Uterus (tissue), 4 donors: ENCODE results near the gene PTPRD. TPM values are rescaled to one million over a fixed set of nuclear protein-coding genes. Genes with fewer than 3 reads are reported as not detected.

Experiments
- DNase-seq, 2 donors: peaks; one replicate each; pipeline ENCODE4 v3.0.0-alpha.2; 2019 to 2020
- H3K27ac ChIP-seq, 2 donors: fragments of 200-600 bp; sonication (generic); 1 replicate in 1 of 2; 2 replicates in 1 of 2; pipeline ENCODE4 v1.5.1; 2016 to 2018
- H3K27me3 ChIP-seq, 2 donors: fragments of 200-600 bp; sonication (generic); one replicate each; pipeline ENCODE4 v1.5.1; 2018 to 2019; ENCODE audit warnings: control low read depth in 1 of 2
- H3K36me3 ChIP-seq, 2 donors: fragments of 200-600 bp; sonication (generic); one replicate each; pipeline ENCODE4 v1.5.1; 2019; ENCODE audit warnings: control low read depth in 1 of 2
- H3K4me1 ChIP-seq, 2 donors: fragments of 200-600 bp; sonication (generic); one replicate each; pipeline ENCODE4 v1.5.1; 2018 to 2019; ENCODE audit warnings: control low read depth in 1 of 2
- H3K4me3 ChIP-seq, 2 donors: fragments of 200-600 bp; sonication (generic); 1 replicate in 1 of 2; 2 replicates in 1 of 2; pipeline ENCODE4 v1.5.1; 2018 to 2019; ENCODE audit warnings: mild to moderate bottlenecking in 1 of 2
- H3K9me3 ChIP-seq, 2 donors: fragments of 200-600 bp; sonication (generic); one replicate each; pipeline ENCODE4 v1.5.1; 2019; ENCODE audit warnings: control low read depth in 1 of 2
- POLR2A ChIP-seq, 2 donors: fragments of 450-650 bp; IDR thresholded peaks; one replicate each; pipeline ENCODE4 v1.6.1; 2016; ENCODE audit warnings: antibody characterized with exemption in 2 of 2, mild to moderate bottlenecking in 1 of 2, moderate library complexity in 1 of 2
- intact Hi-C: fragments of 100-400 bp; cut with DNase I; formaldehyde crosslinking; loops from one replicate; pipeline ENCODE4 v1.15.1; 2023; ENCODE audit warnings: low total_unique reads
- total RNA-seq, 4 donors: library from RNA; depleted of rRNA in 3 of 4; stranded (reverse); fragments of >200 nt in 3 of 4; gene quantifications; one replicate each; pipeline versions ENCODE4 v1.1.0 to v1.2.4, GENCODE V29; 2014 to 2023
- TF ChIP-seq, protein P1 (sequence below), 4 experiments: fragments of 200-600 bp in 2 of 4; fragments of 450-650 bp in 2 of 4; sonication (generic) in 2 of 4; IDR thresholded peaks; one replicate each; pipeline ENCODE4 v1.5.1; 2016 to 2019; ENCODE audit warnings: antibody characterized with exemption in 4 of 4, mild to moderate bottlenecking in 2 of 4, moderate library complexity in 1 of 4
- donor health status: DM: yes; HTN: yes; CAD: no.

The PTPRD gene
- total RNA-seq, 4 donors from 2014 or later: 1.2 to 136 (median 26.4) TPM

DNA sequence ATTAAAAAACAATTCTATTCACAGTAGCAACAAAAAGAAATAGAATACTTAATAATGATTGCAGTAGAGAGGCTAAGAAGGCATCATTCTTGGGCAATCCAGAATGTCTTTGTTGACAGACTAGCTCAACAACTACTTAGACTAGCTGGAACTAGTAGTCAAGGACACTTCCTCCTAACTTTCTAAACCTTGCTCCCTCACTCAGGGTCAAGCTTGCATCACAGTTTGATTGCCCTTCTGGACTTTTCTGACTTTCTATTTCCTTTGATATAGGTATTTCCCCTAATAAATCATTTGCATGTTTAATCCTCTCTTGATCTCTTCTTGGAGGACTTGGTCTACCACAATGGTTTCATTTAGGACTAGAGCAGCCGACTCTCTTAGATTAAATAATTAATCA is 1107.9 kb downstream of the PTPRD start:
- DNase-seq: no peak
- Histone ChIP-seq H3K27me3 (no peaks in the 10 kb centered on the region), H3K4me3 (no peak overlapping the region), H3K9me3 (no peaks in the 10 kb centered on the region), H3K4me1 (no peaks in the 10 kb centered on the region), H3K36me3 (no peaks in the 10 kb centered on the region), H3K27ac (no peak overlapping the region)
- TF ChIP-seq POLR2A (IDR thresholded peaks at IDR 0.05): no peak
- TF ChIP-seq, protein P1, sequence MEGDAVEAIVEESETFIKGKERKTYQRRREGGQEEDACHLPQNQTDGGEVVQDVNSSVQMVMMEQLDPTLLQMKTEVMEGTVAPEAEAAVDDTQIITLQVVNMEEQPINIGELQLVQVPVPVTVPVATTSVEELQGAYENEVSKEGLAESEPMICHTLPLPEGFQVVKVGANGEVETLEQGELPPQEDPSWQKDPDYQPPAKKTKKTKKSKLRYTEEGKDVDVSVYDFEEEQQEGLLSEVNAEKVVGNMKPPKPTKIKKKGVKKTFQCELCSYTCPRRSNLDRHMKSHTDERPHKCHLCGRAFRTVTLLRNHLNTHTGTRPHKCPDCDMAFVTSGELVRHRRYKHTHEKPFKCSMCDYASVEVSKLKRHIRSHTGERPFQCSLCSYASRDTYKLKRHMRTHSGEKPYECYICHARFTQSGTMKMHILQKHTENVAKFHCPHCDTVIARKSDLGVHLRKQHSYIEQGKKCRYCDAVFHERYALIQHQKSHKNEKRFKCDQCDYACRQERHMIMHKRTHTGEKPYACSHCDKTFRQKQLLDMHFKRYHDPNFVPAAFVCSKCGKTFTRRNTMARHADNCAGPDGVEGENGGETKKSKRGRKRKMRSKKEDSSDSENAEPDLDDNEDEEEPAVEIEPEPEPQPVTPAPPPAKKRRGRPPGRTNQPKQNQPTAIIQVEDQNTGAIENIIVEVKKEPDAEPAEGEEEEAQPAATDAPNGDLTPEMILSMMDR (IDR thresholded peaks at IDR 0.05): no peak
- intact Hi-C loops: no loop called here

DNA sequence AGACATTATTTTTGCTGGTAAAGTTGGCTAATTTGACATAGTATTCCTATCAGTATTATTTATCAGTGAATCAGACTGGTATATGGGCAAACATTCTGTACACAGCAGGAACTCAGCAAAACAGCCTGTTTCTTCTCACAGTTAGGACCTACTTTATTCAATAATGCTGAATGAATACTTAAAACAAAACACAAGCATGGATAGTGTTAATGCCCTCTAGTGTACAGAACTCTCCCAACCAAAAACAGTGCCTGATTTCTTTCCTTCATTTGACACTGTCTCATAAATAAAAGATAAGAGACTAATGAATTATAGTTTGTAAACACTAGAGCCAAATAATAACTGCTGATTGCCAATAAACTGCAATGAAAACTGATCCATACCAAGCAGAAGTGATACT is 1113.3 kb downstream of the PTPRD start:
- intact Hi-C loops: no loop called here
- H3K4me1 ChIP-seq: no peaks in the 10 kb centered on the region
- no peak overlapping the region for H3K4me3 ChIP-seq
- H3K36me3 ChIP-seq: no peaks in the 10 kb centered on the region
- no peaks in the 10 kb centered on the region for H3K9me3 ChIP-seq
- TF ChIP-seq, protein P1 (IDR thresholded peaks at IDR 0.05): no peak
- no peak overlapping the region for H3K27ac ChIP-seq
- H3K27me3 ChIP-seq: no peaks in the 10 kb centered on the region
- no peak for DNase-seq

DNA sequence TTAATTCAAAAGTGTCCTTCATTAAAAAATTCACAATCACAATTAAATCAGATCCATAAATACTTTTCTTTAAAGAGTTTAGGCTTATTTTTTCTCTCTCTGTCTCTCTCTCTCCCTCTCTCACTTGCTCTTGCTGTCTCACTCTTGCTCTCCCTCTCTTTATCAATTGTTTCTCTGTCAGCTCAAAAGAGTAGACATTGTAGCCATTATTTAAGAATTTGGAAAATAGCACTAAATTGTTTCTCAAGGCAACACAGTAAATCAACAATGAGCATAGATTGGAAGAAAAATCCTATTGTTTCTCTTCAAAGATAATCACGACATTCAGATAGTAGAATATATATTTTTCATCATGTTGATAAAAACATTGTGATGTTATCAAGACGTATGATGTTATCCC is 1114.0 kb downstream of the PTPRD start:
- Histone ChIP-seq H3K4me1 (no peaks in the 10 kb centered on the region), H3K4me3 (no peak overlapping the region), H3K36me3 (no peaks in the 10 kb centered on the region), H3K27ac (no peak overlapping the region), H3K9me3 (no peaks in the 10 kb centered on the region), H3K27me3 (no peaks in the 10 kb centered on the region)
- intact Hi-C loops: no loop called here
- no peak for DNase-seq
- no peak for TF ChIP-seq POLR2A (IDR thresholded peaks at IDR 0.05)
- TF ChIP-seq, protein P1 (IDR thresholded peaks at IDR 0.05): no peak

DNA sequence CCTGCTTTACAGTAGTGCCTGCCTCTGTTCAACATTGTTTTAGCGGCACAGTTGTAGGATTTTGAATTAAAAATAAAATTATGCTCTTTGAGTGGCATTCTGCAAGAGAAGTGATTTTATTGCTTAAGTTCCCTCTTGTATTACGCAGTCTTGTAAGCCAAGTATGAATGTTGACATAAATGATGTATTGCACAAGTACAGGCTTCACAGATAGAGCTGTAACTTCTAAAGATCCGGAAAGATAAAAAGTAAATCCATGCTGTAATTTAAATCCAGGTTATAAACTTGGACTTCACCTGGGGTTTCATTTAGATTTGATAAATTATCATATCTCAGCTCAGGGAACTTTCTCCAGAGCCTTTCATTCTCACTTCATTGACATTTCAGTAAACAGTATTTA is 1114.7 kb downstream of the PTPRD start:
- Histone ChIP-seq H3K36me3 (no peaks in the 10 kb centered on the region), H3K9me3 (no peaks in the 10 kb centered on the region)
- no peak for TF ChIP-seq POLR2A (IDR thresholded peaks at IDR 0.05)
- TF ChIP-seq, protein P1 (IDR thresholded peaks at IDR 0.05): no peak

DNA sequence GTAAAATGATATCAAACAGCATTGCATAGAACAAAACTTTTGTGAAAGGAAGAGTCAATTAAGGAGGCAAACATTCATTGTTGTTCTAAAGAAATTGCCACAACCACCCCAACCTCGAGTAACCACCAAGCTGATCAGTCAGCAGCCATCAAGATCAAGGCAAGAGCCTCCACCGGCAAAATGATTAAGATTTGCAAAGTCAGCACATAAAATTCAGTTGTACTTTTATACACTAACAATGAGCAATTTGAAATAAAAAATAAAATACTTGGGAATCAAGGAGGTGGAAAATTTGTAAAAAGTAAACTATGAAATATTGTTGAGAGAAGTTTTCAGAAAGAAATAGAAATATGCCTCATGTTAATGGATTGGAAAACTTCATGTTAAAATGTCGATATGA is 1118.5 kb downstream of the PTPRD start:
- Histone ChIP-seq H3K36me3 (no peaks in the 10 kb centered on the region), H3K27ac (no peak overlapping the region), H3K9me3 (no peaks in the 10 kb centered on the region), H3K4me3 (no peak overlapping the region), H3K4me1 (no peaks in the 10 kb centered on the region), H3K27me3 (no peaks in the 10 kb centered on the region)
- DNase-seq: no peak
- intact Hi-C loops: no loop called here
- no peak for TF ChIP-seq POLR2A (IDR thresholded peaks at IDR 0.05)
- TF ChIP-seq, protein P1 (IDR thresholded peaks at IDR 0.05): no peak

More for the DNA sequence above, 1114.7 kb downstream of the PTPRD start:
- no peak for DNase-seq
- H3K4me3 ChIP-seq: no peak overlapping the region
- H3K4me1 ChIP-seq: no peaks in the 10 kb centered on the region
- intact Hi-C loops: no loop called here
- no peak overlapping the region for H3K27ac ChIP-seq
- no peaks in the 10 kb centered on the region for H3K27me3 ChIP-seq
